Measurements from ENCODE around the gene SKA3.

- TF ChIP-seq TCF12 (IDR thresholded peaks at IDR 0.05) (no peak), TEAD4 (IDR thresholded peaks at IDR 0.05; ENCODE audit: borderline replicate concordance, insufficient read depth) (no peak), CTCF (IDR thresholded peaks at IDR 0.05) (no peak), CHD2 (IDR thresholded peaks at IDR 0.05; ENCODE audit: low read length, partially characterized antibody) (no peak), POLR2AphosphoS5 (IDR thresholded peaks at IDR 0.05; ENCODE audit: low read depth, low read length) (no peak), FOXM1 (IDR thresholded peaks at IDR 0.05; ENCODE audit: low read depth) (no peak), YY1 (IDR thresholded peaks at IDR 0.05; ENCODE audit: low read depth) (no peak), RFX5 (IDR thresholded peaks at IDR 0.05; ENCODE audit: low read length) (no peak), ELF1 (IDR thresholded peaks at IDR 0.05) (no peak), EZH2phosphoT487 (IDR thresholded peaks at IDR 0.05; ENCODE audit: borderline replicate concordance, low read depth) (no peak), EP300 (IDR thresholded peaks at IDR 0.05; ENCODE audit: borderline replicate concordance in 1 of 2, low read depth in 1 of 2, low read length in 1 of 2) (no peak), MAX (IDR thresholded peaks at IDR 0.05; ENCODE audit: low read depth) (no peak), SIN3A (IDR thresholded peaks at IDR 0.05; ENCODE audit: borderline replicate concordance, low read depth, low read length) (no peak), TAF1 (IDR thresholded peaks at IDR 0.05; ENCODE audit: borderline replicate concordance, low read depth, low read length) (no peak)
These were observed 59.1 kb downstream of the SKA3 start for GRCh38 chr13:21117104-21117809.
